ENCODE results near the gene RLF.

The RLF gene

DNA sequence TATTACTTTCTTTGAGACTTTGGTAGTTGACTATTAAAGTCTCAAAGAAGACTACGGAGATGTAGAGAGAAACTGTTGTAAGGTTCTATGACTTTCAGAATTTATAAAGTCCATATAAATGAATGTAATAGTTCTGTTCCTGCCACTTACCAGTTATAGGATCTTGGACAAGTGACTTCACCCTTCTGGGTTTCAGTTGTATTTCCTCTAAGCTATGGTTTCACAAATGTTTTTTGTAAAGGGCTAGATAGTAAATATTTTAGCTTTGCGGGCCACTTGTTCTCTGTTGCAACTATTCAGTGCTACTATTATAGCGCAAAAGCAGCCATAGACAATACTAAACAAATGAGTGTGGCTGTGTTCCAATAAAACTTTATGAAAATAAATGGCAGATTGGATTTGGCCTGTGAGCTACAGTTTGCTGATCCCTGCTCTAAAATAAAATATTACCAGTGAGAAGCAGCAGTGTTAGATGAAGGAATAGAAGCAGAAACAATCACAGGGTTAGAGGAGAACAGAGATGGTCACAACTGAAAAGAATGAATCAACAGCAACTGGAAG, 111.5 kb downstream of the RLF start:
- no peak for DNase-seq

- DNase-seq = no peak
Measured at GRCh38 chr1:40273547-40274166, 112.5 kb downstream of the RLF start.

GRCh38 chr1:40274331-40274730, 113.1 kb downstream of the RLF start:
- no peak for DNase-seq

- no peak for DNase-seq
Measured at GRCh38 chr1:40276122-40276521, 114.9 kb downstream of the RLF start.

DNA sequence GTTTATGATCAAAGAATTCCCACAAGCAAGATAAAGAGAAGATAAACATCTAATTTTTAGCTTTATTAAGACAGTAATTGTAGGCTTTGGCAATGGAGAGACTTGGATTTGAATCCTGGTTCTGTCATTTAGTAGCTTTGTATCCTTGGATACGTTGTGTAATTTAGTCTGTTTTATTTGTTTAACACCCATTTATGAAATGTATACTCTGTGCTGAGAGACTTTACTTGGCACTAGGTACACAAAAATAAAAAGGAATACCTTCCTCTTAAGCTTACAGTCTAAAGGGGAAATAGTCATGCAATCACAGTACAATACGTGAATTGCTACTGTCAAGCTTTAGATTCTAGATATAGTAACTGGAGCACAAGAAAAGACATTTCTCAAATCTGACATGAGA, 120.7 kb downstream of the RLF start:
- no peak for DNase-seq
